GM12878 (cell line): ENCODE data around the gene MTHFD2. TPM values are rescaled to one million over a fixed set of nuclear protein-coding genes. Genes with fewer than 3 reads are reported as not detected.

Experiments
- ATAC-seq: fragments of 200-7000 bp; cut with Tn5 transposase; 3 replicates; pipeline ENCODE4 v1.9.1; 2020; ENCODE audit warnings: mild to moderate bottlenecking, moderate library complexity
- BruUV-seq: library from RNA; stranded (reverse); fragments of 400-500 nt; replicated peaks from 2 replicates; lab custom pipeline; 2021; lab: Mats Ljungman, UMichigan
- CTCF ChIA-PET: fragments of 300-600 bp; sonication (Branson Sonifier 250); formaldehyde crosslinking; extraction: SDS; loops from one replicate; lab custom pipeline; 2021; ENCODE audit warnings: inconsistent platforms; lab: Yijun Ruan, JAX
- POLR2A ChIA-PET: fragments of 350-600 bp; formaldehyde crosslinking; extraction: SDS; loops from one replicate; lab custom pipeline; 2021; ENCODE audit warnings: inconsistent platforms; lab: Charles Lee
- RAD21 ChIA-PET: fragments of 300-600 bp; sonication (Branson Sonifier 250); formaldehyde crosslinking; loops from one replicate; lab custom pipeline; 2023; ENCODE audit warnings: antibody characterized with exemption; ENCODE audit not compliant: unreplicated experiment; lab: Charles Lee
- SMC1A ChIA-PET: fragments of 300-600 bp; sonication (Branson Sonifier 250); formaldehyde crosslinking; loops from one replicate; lab custom pipeline; 2023; ENCODE audit not compliant: unreplicated experiment, uncharacterized antibody; lab: Charles Lee
- DNase-seq: peaks from one replicate; pipeline ENCODE4 v3.0.0-alpha.2; 2011; ENCODE audit warnings: low read depth, low spot score
- FAIRE-seq: peaks from 3 replicates; lab custom pipeline; 2011; peaks lifted over from hg19 to GRCh38; lab: Jason Lieb, UNC
- H2AFZ ChIP-seq: 2 replicates; pipeline ENCODE4 v1.6.0; 2011; ENCODE audit warnings: low read depth, low read length, control low read depth; ENCODE audit not compliant: control insufficient read depth
- H3K27ac ChIP-seq: 2 replicates; pipeline ENCODE4 v1.5.1; 2011; ENCODE audit warnings: control low read depth; ENCODE audit not compliant: control insufficient read depth, insufficient read depth
- H3K27me3 ChIP-seq, 2 experiments: replicated peaks in 1 of 2; 2 replicates each; pipeline versions ENCODE4 v1.6.0 to v1.6.1; 2011; ENCODE audit warnings: low read length in 1 of 2; ENCODE audit not compliant: control insufficient read depth in 2 of 2, insufficient read depth in 2 of 2
- H3K36me3 ChIP-seq, 2 experiments: 2 replicates each; pipeline ENCODE4 v1.5.1; 2011; ENCODE audit warnings: low read length in 1 of 2; ENCODE audit not compliant: control insufficient read depth in 2 of 2, insufficient read depth in 2 of 2
- H3K4me1 ChIP-seq: 2 replicates; pipeline ENCODE4 v1.6.1; 2011; ENCODE audit warnings: mild to moderate bottlenecking, low read length, moderate library complexity, mixed read lengths; ENCODE audit not compliant: control insufficient read depth, insufficient read depth
- H3K4me2 ChIP-seq: 2 replicates; pipeline ENCODE4 v1.6.0; 2011; ENCODE audit warnings: control low read depth; ENCODE audit not compliant: control insufficient read depth, insufficient read depth
- H3K4me3 ChIP-seq: fragments of 200-600 bp; sonication (generic); 2 replicates; pipeline ENCODE4 v1.5.1; 2016
- H3K79me2 ChIP-seq: 2 replicates; pipeline ENCODE4 v1.6.0; 2011; ENCODE audit warnings: low read length; ENCODE audit not compliant: control insufficient read depth, insufficient read depth
- H3K9ac ChIP-seq: 2 replicates; pipeline ENCODE4 v1.8.0; 2011; ENCODE audit warnings: low read length, control low read depth, mixed read lengths; ENCODE audit not compliant: control insufficient read depth, insufficient read depth
- H3K9me3 ChIP-seq: replicated peaks from 3 replicates; pipeline ENCODE4 v1.5.1; 2011; ENCODE audit warnings: mild to moderate bottlenecking, low read length; ENCODE audit not compliant: control insufficient read depth, insufficient read depth
- H4K20me1 ChIP-seq: 2 replicates; pipeline ENCODE4 v1.6.0; 2011; ENCODE audit not compliant: control insufficient read depth, insufficient read depth
- HCFC1 ChIP-seq: fragments of 150-350 bp; IDR thresholded peaks from 2 replicates; pipeline ENCODE4 v1.6.1; 2014; ENCODE audit warnings: low read length
- RB1 ChIP-seq: fragments of 450-650 bp; formaldehyde crosslinking; IDR thresholded peaks from 2 replicates; pipeline ENCODE4 v1.6.1; 2017; ENCODE audit warnings: mild to moderate bottlenecking, borderline replicate concordance
- REST ChIP-seq: IDR thresholded peaks from 2 replicates; pipeline ENCODE4 v1.6.1; 2012; ENCODE audit warnings: mild to moderate bottlenecking, low read depth, low read length
- ZBED1 ChIP-seq: IDR thresholded peaks from 2 replicates; pipeline ENCODE4 v1.6.1; 2016; ENCODE audit warnings: borderline replicate concordance
- WGBS: methylation state at CpG from one replicate; pipeline ENCODE4 v1.1.6; 2016; ENCODE audit warnings: low lambda C conversion rate; ENCODE audit not compliant: insufficient replicate concordance, insufficient coverage; ENCODE audit errors: missing lambda C conversion rate; 5-methylcytosine and 5-hydroxymethylcytosine counted together
- in situ Hi-C: fragments of 300-500 bp; cut with MboI; formaldehyde crosslinking; loops from 9 replicates; pipeline ENCODE4 v1.14.3; 2018; ENCODE audit warnings: mixed read lengths
- intact Hi-C: fragments of 100-400 bp; cut with micrococcal nuclease; formaldehyde crosslinking; loops from one replicate; pipeline ENCODE4 v1.14.2; 2022; ENCODE audit not compliant: unreplicated experiment
- polyA plus RNA-seq, 11 experiments: library from polyadenylated mRNA; depleted of rRNA in 4 of 11; unstranded in 6 of 11; stranded (reverse) in 5 of 11; fragments of >200 nt; fragmentation: Nextera tagmentation in 4 of 11; fragmentation: Illumina TruSeq in 1 of 11; extraction: Ambion mirVana in 4 of 11; extraction: Trizol in 1 of 11; gene quantifications; 1 replicate in 1 of 11; 2 replicates in 10 of 11; pipeline versions ENCODE4 v1.2.1 to v1.2.3, GENCODE V29; 2011 to 2016; ENCODE audit warnings: inconsistent platforms in 2 of 11, missing spikeins in 2 of 11, low read depth in 1 of 11
- total RNA-seq, 4 experiments: library from RNA; depleted of rRNA in 3 of 4; stranded (reverse); fragments of >200 nt in 3 of 4; fragmentation: Illumina TruSeq in 1 of 4; extraction: Trizol in 1 of 4; gene quantifications; 2 replicates each; pipeline versions ENCODE4 v1.2.1 to v1.2.3, GENCODE V29; 2013 to 2021
- TF ChIP-seq, protein P1 (sequence below): fragments of 450-650 bp; IDR thresholded peaks from 2 replicates; pipeline ENCODE4 v1.6.1; 2014; ENCODE audit warnings: mild to moderate bottlenecking

Gene MTHFD2
- total and polyA plus RNA-seq, 10 of the 15 experiments (the other 5 are each of a cell fraction or from before 2014, with no cell fraction given) = 128 to 292 (median 150) TPM

GRCh38 chr2:74252862-74253261 lies 54.4 kb downstream of the MTHFD2 start:
- Histone ChIP-seq H3K4me3 (no peak overlapping the region), H3K27me3 (no peaks in the 10 kb centered on the region), H3K27ac (no peak overlapping the region), H3K4me1 (no peaks in the 10 kb centered on the region), H3K4me2 (no peak overlapping the region), H3K9ac (no peak overlapping the region), H2AFZ (no peak overlapping the region), H3K9me3 (no peaks in the 10 kb centered on the region), H3K36me3 (no peaks in the 10 kb centered on the region), H4K20me1 (no peaks in the 10 kb centered on the region), H3K79me2 (no peaks in the 10 kb centered on the region)
- DNase-seq (no peak), ATAC-seq (no peak), FAIRE-seq (no peak)
- in situ Hi-C loops (no loop called here), intact Hi-C loops (loop anchor here (5.0 kb wide), 1 partner anchor 139 kb away; no protein-coding TSS in a partner anchor)
- ChIA-PET POLR2A (interaction anchor here (1.2 kb wide), 1 partner anchor 17 kb away, joined by 5 read pairs; no protein-coding TSS in a partner anchor), CTCF (interaction anchor here (1.0 to 2.2 kb wide), 5 partner anchors 46 to 333 kb away, joined by 3 to 10 read pairs (median 5); no protein-coding TSS in a partner anchor), SMC1A (interaction anchor here (1.2 to 3.2 kb wide), 2 partner anchors 82 to 160 kb away, joined by 3 to 11 read pairs; no protein-coding TSS in a partner anchor), RAD21 (no interaction called here)
- no TSS peak for BruUV-seq
- TF ChIP-seq RB1 (no peak), ZBED1 (no peak), HCFC1 (no peak), REST (no peak)
- TF ChIP-seq, protein P1, sequence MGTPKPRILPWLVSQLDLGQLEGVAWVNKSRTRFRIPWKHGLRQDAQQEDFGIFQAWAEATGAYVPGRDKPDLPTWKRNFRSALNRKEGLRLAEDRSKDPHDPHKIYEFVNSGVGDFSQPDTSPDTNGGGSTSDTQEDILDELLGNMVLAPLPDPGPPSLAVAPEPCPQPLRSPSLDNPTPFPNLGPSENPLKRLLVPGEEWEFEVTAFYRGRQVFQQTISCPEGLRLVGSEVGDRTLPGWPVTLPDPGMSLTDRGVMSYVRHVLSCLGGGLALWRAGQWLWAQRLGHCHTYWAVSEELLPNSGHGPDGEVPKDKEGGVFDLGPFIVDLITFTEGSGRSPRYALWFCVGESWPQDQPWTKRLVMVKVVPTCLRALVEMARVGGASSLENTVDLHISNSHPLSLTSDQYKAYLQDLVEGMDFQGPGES = no peak
- WGBS = 61% methylated on average over 9 of the region's 9 CpGs
